ENCODE results near the gene PTK6.
"Not testable (repeated sequence)": the region's sequence is repeated elsewhere in the genome, so short reads cannot be mapped to it uniquely, and the experiment has no call there.

Gene PTK6

DNA sequence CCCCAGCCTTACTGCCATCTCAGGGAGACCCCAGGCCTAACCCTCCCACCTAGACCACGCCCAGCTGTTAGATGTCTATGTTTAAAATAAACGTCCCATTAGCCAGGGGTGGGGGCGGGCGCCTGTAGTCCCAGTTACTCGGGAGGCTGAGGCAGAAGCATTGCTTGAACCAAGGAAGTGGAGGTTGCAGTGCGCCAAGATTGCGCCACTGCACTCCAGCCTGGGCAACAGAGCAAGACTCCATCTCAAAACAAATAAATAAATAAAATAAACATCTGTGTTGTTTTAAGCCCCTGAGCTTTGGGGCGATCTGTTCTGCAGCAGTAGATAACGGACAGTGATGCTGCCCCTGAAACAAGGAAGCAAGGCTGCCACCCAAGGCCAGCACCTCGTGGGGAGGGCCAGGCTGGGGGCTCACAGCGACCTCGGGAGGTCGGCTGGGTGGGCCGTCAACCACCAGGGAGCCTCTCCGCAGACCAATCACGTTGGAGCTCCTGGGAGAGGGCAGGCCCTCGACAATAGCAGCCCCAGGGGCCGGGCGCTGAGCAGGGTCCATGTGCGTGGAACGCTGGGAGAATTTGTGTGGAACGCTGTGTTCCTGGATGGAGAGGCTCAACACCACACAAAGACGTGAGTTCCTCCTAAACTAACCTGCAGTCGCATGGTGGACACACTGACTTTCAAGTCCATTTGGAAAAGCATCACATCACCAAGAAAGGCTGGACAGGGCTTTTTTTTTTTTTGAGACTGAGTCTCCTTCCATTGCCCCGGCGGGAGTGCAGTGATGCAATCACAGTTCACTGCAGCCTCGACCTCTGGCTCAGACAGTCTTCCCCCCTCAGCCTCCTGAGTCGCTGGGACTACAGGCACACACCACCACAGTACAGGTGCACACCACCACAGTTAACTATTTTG lies 37.9 kb upstream of the PTK6 start:
- Histone ChIP-seq H3K27ac (ENCODE audit: low read length) (no peak overlapping the region), H3K27me3 (ENCODE audit: low read depth, low read length) (peaks cover 3% of the 10 kb centered on the region), H3K4me3 (ENCODE audit: low read depth in 1 of 2, low read length in 2 of 2) (no peak overlapping the region), H3K36me3 (ENCODE audit: control insufficient read depth in 1 of 2, insufficient read depth in 2 of 2, low read length in 2 of 2) (peaks cover 0 to 7% of the 10 kb centered on the region in 2 donors), H3K9me3 (ENCODE audit: control insufficient read depth in 1 of 2, low read length in 2 of 2) (no peaks in the 10 kb centered on the region), H3K4me1 (ENCODE audit: control insufficient read depth in 1 of 2, insufficient read depth in 2 of 2, low read length in 2 of 2) (peaks cover 0 to 13% of the 10 kb centered on the region in 2 donors)

DNA sequence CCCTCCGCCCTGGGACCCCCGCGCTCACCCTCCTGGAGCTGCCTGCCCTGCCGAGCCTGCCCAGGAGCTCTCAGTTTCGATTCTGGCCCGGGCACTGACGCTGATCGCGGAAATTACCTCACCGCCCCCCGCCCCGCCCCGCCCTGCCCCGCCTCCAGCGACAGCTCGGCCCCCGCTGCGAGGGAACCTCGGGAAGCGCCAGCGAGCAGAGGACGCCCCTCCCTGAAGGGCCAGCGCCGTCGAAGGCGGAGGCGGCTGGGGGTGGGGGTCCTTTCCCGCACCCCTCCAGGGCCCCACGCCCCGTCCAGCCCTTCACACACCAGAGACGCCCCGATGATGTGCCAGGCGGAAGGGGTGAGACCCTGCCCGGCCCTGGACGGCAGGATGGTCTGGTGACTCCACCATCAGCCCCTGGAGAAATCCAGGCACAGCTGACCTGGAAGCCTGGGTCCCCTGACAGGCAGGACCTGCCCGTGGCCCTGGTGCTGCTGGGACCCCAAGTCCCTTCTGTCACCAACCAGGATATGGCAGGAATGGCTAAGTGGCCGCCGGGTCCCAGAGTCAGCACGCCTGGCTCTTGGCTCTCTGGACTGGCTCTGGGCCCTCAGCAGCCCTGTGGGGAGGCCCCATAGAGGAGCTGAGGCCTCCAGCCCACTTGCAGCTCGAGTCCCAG lies 37.1 kb upstream of the PTK6 start, which contains the start of gene HELZ2:
Gene HELZ2 (minus strand): TSS at position 84 of the 673 bp plus-strand sequence. CDS start 1,854 bp downstream, outside the sequence.
- H3K36me3 ChIP-seq (ENCODE audit: control insufficient read depth in 1 of 2, insufficient read depth in 2 of 2, low read length in 2 of 2) = peaks cover 0 to 7% of the 10 kb centered on the region in 2 donors
- peak within 1 kb of the TSS; percentile 71 to 79 for H3K4me3 ChIP-seq (ENCODE audit: low read depth in 1 of 2, low read length in 2 of 2)
- H3K27me3 ChIP-seq (ENCODE audit: low read depth, low read length) = peaks cover 3% of the 10 kb centered on the region
- peak within 1 kb of the TSS; percentile 31 for H3K27ac ChIP-seq (ENCODE audit: low read length)
- peaks cover 0 to 13% of the 10 kb centered on the region in 2 donors for H3K4me1 ChIP-seq (ENCODE audit: control insufficient read depth in 1 of 2, insufficient read depth in 2 of 2, low read length in 2 of 2)
- no peaks in the 10 kb centered on the region for H3K9me3 ChIP-seq (ENCODE audit: control insufficient read depth in 1 of 2, low read length in 2 of 2)

DNA sequence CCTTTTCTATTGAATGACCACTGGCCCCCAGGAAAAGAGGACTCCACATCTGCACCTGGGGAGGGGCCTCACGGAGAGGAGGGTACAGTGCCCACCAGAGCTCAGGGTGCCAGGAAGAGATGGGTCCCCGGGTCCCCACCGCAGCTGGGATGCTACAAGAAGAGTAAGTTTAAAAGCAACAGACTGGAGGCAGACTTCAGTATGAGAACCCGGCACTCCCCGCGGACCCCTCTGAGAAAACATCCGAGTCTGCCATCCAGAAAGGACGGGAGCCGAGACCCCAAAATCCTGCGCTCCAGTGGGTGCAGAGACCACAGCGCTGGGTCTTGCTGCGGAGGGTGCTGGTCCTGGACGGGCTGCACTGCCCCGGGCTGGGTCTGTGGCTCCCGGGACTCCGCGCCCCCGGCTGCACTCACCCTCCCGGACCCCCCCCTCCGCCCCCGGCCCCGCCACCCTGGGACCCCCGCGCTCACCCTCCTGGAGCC lies 36.5 kb upstream of the PTK6 start:
- Histone ChIP-seq H3K4me3 (ENCODE audit: low read depth in 1 of 2, low read length in 2 of 2) (peak overlapping the region; percentile 71 to 79), H3K27me3 (ENCODE audit: low read depth, low read length) (peaks cover 3% of the 10 kb centered on the region), H3K36me3 (ENCODE audit: control insufficient read depth in 1 of 2, insufficient read depth in 2 of 2, low read length in 2 of 2) (peaks cover 0 to 7% of the 10 kb centered on the region in 2 donors), H3K9me3 (ENCODE audit: control insufficient read depth in 1 of 2, low read length in 2 of 2) (no peaks in the 10 kb centered on the region), H3K27ac (ENCODE audit: low read length) (peak overlapping the region; percentile 31), H3K4me1 (ENCODE audit: control insufficient read depth in 1 of 2, insufficient read depth in 2 of 2, low read length in 2 of 2) (peaks cover 0 to 13% of the 10 kb centered on the region in 2 donors)

DNA sequence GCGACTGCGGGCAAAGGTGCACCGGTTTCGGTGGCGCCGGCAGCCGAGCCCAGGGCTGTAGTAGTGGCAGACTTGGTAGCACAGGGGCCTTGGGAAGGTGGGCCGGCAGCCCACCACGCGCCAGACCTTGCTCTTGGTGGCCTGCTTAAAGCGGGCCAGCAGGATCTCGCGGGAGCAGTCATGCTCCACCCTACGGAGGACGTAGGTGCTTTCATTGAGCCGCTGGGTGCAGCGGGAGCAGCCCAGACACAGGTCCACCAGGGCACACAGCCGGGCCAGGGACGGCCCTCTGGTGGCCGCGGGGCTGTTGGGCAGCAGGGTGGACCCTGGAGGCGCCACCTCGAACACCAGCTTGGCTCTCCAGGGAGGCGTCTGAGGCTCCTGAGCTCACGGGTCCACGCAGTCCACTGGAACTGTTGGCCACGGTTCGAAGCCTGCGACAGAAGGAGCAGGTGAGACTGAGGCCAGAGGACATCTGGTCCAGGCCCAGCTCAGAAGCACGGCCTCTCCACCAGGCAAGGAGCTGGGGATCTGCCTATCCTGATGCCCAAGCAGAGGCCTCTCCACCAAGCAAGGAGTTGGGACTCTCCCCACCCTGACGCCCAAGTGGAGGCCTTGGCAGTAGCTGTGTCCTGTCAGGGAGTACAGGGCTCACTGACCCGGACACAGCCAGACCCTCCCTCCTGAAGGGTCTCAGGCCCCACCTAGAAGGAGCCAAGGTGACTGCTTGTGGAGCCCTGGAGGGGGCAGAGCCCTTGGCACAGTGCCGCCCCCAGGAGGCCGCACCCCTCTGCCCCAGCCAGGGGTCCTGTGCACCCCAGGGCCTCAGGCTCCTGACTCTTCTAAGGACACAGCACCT lies 35.8 kb upstream of the PTK6 start:
- peaks cover 0 to 7% of the 10 kb centered on the region in 2 donors for H3K36me3 ChIP-seq (ENCODE audit: control insufficient read depth in 1 of 2, insufficient read depth in 2 of 2, low read length in 2 of 2)
- peaks cover 3% of the 10 kb centered on the region for H3K27me3 ChIP-seq (ENCODE audit: low read depth, low read length)
- peak overlapping the region; percentile 71 to 79 for H3K4me3 ChIP-seq (ENCODE audit: low read depth in 1 of 2, low read length in 2 of 2)
- H3K4me1 ChIP-seq (ENCODE audit: control insufficient read depth in 1 of 2, insufficient read depth in 2 of 2, low read length in 2 of 2) = peaks cover 0 to 13% of the 10 kb centered on the region in 2 donors
- no peaks in the 10 kb centered on the region for H3K9me3 ChIP-seq (ENCODE audit: control insufficient read depth in 1 of 2, low read length in 2 of 2)
- peak overlapping the region; percentile 31 for H3K27ac ChIP-seq (ENCODE audit: low read length)

GRCh38 chr20:63572071-63572787 lies 35.1 kb upstream of the PTK6 start:
- H3K4me3 ChIP-seq (ENCODE audit: low read depth in 1 of 2, low read length in 2 of 2) = no peak overlapping the region
- peaks cover 3% of the 10 kb centered on the region for H3K27me3 ChIP-seq (ENCODE audit: low read depth, low read length)
- no peaks in the 10 kb centered on the region for H3K9me3 ChIP-seq (ENCODE audit: control insufficient read depth in 1 of 2, low read length in 2 of 2)
- H3K27ac ChIP-seq (ENCODE audit: low read length) = no peak overlapping the region
- peaks cover 0 to 13% of the 10 kb centered on the region in 2 donors for H3K4me1 ChIP-seq (ENCODE audit: control insufficient read depth in 1 of 2, insufficient read depth in 2 of 2, low read length in 2 of 2)
- H3K36me3 ChIP-seq (ENCODE audit: control insufficient read depth in 1 of 2, insufficient read depth in 2 of 2, low read length in 2 of 2) = peaks cover 0 to 7% of the 10 kb centered on the region in 2 donors

DNA sequence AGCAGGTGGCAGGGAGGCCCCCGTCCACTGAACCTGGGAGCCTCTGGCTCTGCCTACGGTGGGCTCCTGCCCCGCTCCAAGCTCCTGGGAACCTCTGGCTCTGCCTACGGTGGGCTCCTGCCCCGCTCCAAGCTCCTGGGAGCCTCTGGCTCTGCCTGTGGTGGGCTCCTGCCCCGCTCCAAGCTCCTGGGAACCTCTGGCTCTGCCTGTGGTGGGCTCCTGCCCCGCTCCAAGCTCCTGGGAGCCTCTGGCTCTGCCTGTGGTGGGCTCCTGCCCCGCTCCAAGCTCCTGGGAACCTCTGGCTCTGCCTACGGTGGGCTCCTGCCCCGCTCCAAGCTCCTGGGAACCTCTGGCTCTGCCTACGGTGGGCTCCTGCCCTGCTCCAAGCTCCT lies 33.9 kb upstream of the PTK6 start:
- H3K27ac ChIP-seq (ENCODE audit: low read length) = not testable (repeated sequence)
- peaks cover 0 to 13% of the 10 kb centered on the region in 2 donors for H3K4me1 ChIP-seq (ENCODE audit: control insufficient read depth in 1 of 2, insufficient read depth in 2 of 2, low read length in 2 of 2)

GRCh38 chr20:63570281-63571086 lies 33.3 kb upstream of the PTK6 start:
- Histone ChIP-seq H3K27me3 (ENCODE audit: low read depth, low read length) (no peaks in the 10 kb centered on the region), H3K27ac (ENCODE audit: low read length) (no peak overlapping the region), H3K4me3 (ENCODE audit: low read depth in 1 of 2, low read length in 2 of 2) (no peak overlapping the region), H3K36me3 (ENCODE audit: control insufficient read depth in 1 of 2, insufficient read depth in 2 of 2, low read length in 2 of 2) (peaks cover 0 to 20% of the 10 kb centered on the region in 2 donors), H3K4me1 (ENCODE audit: control insufficient read depth in 1 of 2, insufficient read depth in 2 of 2, low read length in 2 of 2) (peaks cover 0 to 13% of the 10 kb centered on the region in 2 donors), H3K9me3 (ENCODE audit: control insufficient read depth in 1 of 2, low read length in 2 of 2) (no peaks in the 10 kb centered on the region)

More for the DNA sequence above, 33.9 kb upstream of the PTK6 start:
- H3K9me3 ChIP-seq (ENCODE audit: control insufficient read depth in 1 of 2, low read length in 2 of 2); H3K4me3 ChIP-seq (ENCODE audit: low read depth in 1 of 2, low read length in 2 of 2); H3K27me3 ChIP-seq (ENCODE audit: low read depth, low read length): not testable (repeated sequence)
- peaks cover 0 to 14% of the 10 kb centered on the region in 2 donors for H3K36me3 ChIP-seq (ENCODE audit: control insufficient read depth in 1 of 2, insufficient read depth in 2 of 2, low read length in 2 of 2)

- Histone ChIP-seq H3K9me3 (ENCODE audit: control insufficient read depth in 1 of 2, low read length in 2 of 2) (no peaks in the 10 kb centered on the region), H3K27ac (ENCODE audit: low read length) (no peak overlapping the region), H3K4me3 (ENCODE audit: low read depth in 1 of 2, low read length in 2 of 2) (no peak overlapping the region), H3K4me1 (ENCODE audit: control insufficient read depth in 1 of 2, insufficient read depth in 2 of 2, low read length in 2 of 2) (peaks cover 0 to 5% of the 10 kb centered on the region in 2 donors), H3K27me3 (ENCODE audit: low read depth, low read length) (no peaks in the 10 kb centered on the region), H3K36me3 (ENCODE audit: control insufficient read depth in 1 of 2, insufficient read depth in 2 of 2, low read length in 2 of 2) (peaks cover 0 to 32% of the 10 kb centered on the region in 2 donors)
Measured at GRCh38 chr20:63568986-63569949, 32.1 kb upstream of the PTK6 start.
